ENCODE results near the gene LAMB2.

DNA sequence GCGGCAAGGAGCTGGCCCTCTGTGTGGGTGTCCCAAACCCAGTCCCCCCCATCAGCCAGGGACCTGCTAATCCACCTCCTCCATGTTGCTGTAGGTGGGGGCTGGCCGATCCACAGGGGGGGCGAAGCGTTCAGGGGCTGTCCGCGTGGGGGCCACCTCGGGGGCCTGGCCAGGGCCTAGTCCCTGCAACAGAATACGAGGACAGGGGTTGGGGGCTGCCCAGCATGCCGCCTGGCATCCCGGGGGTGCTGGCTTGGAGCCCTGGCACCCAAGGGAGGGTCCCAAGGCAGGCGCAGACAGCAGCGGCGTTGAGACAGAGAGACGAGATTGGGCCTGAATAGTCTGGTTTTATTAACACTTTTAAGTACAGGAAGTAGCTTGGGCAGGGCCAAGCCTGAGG lies 24.5 kb downstream of the LAMB2 start:
- TF ChIP-seq RFX5 (IDR thresholded peaks at IDR 0.05; ENCODE audit: borderline replicate concordance, low read depth, low read length) (no peak), EZH2 (IDR thresholded peaks at IDR 0.05; ENCODE audit: low read depth, low read length, severe bottlenecking) (no peak), POLR2A (IDR thresholded peaks at IDR 0.05; ENCODE audit: control extremely low read depth in 1 of 2, low read depth in 2 of 2, low read length in 2 of 2) (no peak), SP2 (IDR thresholded peaks at IDR 0.05; ENCODE audit: low read length) (no peak), SUZ12 (IDR thresholded peaks at IDR 0.05; ENCODE audit: low read length) (no peak), TAF1 (IDR thresholded peaks at IDR 0.05; ENCODE audit: low read depth, low read length) (no peak), CHD1 (IDR thresholded peaks at IDR 0.05; ENCODE audit: low read depth, low read length) (no peak)
- TF ChIP-seq, protein P1, sequence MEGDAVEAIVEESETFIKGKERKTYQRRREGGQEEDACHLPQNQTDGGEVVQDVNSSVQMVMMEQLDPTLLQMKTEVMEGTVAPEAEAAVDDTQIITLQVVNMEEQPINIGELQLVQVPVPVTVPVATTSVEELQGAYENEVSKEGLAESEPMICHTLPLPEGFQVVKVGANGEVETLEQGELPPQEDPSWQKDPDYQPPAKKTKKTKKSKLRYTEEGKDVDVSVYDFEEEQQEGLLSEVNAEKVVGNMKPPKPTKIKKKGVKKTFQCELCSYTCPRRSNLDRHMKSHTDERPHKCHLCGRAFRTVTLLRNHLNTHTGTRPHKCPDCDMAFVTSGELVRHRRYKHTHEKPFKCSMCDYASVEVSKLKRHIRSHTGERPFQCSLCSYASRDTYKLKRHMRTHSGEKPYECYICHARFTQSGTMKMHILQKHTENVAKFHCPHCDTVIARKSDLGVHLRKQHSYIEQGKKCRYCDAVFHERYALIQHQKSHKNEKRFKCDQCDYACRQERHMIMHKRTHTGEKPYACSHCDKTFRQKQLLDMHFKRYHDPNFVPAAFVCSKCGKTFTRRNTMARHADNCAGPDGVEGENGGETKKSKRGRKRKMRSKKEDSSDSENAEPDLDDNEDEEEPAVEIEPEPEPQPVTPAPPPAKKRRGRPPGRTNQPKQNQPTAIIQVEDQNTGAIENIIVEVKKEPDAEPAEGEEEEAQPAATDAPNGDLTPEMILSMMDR (IDR thresholded peaks at IDR 0.05; ENCODE audit: control extremely low read depth in 1 of 3, insufficient read depth in 1 of 3, low read depth in 1 of 3, low read length in 3 of 3) = no peak
